Cerebellar nuclear complex (tissue), 1 donor: ENCODE measurements around the gene UCN3.
"Not testable (repeated sequence)": the region's sequence is repeated elsewhere in the genome, so short reads cannot be mapped to it uniquely, and the experiment has no call there.

Experiments used
- DNase-seq, 2 experiments: peaks; one replicate each; lab custom pipeline; 2025; lab: John Stamatoyannopoulos, UW

UCN3 gene

GRCh38 chr10:5410787-5411186 lies 46.0 kb downstream of the UCN3 start:
- DNase-seq, result not testable (repeated sequence)

- DNase-seq, result no peak
These were observed 47.1 kb downstream of the UCN3 start for GRCh38 chr10:5411941-5412276.

GRCh38 chr10:5412277-5412941 lies 47.6 kb downstream of the UCN3 start, which contains the start of gene NET1:
Gene NET1 (plus strand): TSS chr10:5412557. CDS start chr10:5412693, 136 bp downstream.
- DNase-seq, result peak; percentile 46 to 73

GRCh38 chr10:5413012-5413938 lies 48.5 kb downstream of the UCN3 start:
- no peak for DNase-seq

- DNase-seq, result peak; percentile 9 to 49
These were observed 52.2 kb downstream of the UCN3 start for GRCh38 chr10:5416981-5417380.

- DNase-seq, result no peak
These were observed 53.8 kb downstream of the UCN3 start for GRCh38 chr10:5418584-5418983.

GRCh38 chr10:5419466-5420094 lies 54.8 kb downstream of the UCN3 start:
- DNase-seq, result no peak

GRCh38 chr10:5423771-5424170 lies 59.0 kb downstream of the UCN3 start:
- no peak for DNase-seq
